Urothelium cell line (cell line): ENCODE results near the gene GLCE.
A peak's percentile ranks its signal among the peaks of the same experiment; 100 is the strongest.

ENCODE experiments used
- DNase-seq: peaks from one replicate; pipeline ENCODE4 v3.0.0; 2011; ENCODE audit warnings: low spot score, mixed read lengths
- FAIRE-seq: peaks from 2 replicates; lab custom pipeline; 2011; peaks lifted over from hg19 to GRCh38; lab: Jason Lieb, UNC

GLCE gene

DNA sequence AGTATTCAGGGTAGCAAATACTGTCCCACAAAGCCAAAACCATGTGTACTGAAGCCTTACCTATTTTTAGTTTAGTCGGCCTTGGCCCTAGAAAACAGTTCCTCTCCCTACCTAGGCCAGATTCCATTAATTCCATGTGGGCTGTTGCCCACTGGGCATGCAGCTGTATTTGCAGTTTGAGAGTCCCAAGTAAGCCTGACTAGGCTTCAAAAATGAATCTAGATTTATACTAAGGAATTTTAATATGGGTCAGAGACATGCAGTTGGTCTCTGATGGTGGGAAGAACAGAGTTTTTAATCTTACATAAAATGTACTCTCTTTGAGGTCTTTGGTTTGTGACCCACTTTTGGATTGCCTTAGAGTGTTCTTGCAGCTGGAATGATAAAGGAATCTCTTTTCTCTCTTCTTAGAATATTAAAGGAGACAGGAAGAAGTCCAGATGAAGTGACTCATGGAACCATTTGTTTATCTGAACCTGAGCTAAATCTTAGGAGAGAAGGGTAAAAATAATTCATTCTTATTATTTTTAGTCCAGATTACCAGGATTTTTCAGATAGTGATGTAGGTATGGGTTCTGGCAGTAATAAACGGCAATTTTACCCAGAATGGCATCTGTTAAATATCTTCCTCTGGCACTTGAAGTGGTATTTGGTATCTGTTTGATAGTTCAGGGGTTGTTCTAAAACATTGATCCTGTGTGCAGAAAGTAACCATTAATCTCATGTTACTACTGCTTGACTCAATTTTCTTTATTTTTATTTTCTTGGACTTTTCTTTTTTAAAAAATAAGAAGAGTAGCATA lies 33.8 kb downstream of the GLCE start:
- FAIRE-seq, result no peak
- no peak for DNase-seq

DNA sequence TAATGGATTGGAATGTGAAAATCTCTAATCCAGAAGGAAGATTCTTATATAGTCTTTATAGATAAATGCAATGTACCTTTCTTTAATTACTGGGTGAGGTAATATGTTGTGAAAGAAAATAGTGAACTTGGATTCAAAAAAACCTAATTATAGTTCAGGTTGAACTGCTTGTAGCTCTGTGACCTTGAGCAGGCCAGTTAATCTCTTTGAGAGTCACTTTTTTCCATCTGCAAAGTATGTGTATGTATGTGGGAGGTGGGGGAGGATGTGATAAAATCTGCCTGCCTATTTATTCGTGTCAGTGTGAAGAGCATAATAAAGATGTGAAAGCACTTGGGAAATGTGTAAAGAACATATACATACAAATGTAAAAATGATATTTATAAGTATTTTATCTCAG lies 34.4 kb downstream of the GLCE start:
- no peak for FAIRE-seq
- DNase-seq, result no peak

DNA sequence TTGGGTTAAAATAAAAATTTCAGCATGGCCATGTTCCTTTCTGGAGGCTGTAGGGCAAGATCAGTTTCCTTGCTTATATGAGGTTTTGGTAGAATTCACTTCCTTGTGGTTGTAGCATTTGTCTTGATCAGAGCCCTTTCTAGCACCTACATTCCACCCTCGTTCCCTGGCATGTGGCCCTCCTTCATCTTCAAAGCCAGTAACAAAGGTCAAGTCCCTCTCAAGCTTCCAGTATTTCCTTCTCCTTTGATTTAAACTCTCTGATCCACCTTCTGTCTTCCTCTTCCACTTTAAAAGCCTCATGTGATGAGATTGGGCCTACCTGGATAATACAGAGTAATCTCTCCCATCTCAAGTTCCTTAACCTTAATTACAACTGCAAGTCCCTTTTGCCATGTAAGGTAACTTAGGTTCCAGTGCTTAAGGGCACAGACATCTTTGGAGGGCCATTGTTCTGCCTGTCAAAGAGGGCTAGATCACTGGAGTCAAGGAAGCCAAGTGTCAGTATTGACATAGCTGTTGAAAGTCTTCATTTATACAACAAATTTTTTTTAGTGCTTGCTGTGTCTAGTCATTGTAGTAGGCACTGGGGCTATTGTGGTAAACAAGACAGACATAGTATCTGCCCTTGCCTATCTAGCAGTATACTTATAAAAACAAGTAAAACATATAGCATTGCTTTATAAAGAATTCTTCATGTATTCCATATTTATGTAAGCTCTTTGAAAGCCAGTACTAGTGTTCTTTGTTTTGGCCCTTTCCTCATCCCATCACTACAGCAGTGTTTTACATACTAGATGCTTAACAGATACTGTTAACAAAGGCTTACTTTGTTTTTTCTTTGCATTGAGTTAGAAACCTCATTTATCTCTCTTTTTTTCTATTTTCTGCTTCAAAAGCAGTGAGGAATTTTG lies 40.7 kb downstream of the GLCE start:
- no peak for DNase-seq
- FAIRE-seq, result no peak

GRCh38 chr15:69206079-69206478 lies 45.6 kb downstream of the GLCE start:
- FAIRE-seq, result no peak
- no peak for DNase-seq

DNA sequence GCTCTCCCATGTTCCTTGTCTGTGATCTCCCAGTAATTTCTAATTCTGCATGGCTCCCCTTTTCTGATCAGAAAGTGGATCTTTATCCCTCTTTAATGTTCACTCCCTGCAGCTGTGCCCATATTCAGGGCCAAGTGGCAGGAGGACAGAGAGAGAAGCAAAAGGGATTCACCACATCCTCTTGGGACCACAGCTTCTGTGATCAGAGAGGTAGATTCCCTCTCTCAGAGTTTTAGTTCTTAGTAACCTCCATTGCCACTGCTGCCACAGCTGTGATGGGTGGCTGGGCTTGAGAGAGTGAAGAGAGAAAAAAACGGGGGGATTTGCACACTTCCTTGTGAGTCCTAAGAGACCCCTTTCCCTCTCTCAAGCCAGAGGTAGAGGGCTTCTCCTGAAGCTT lies 49.2 kb downstream of the GLCE start:
- DNase-seq (no peak), FAIRE-seq (no peak)

GRCh38 chr15:69210574-69210973 lies 50.1 kb downstream of the GLCE start:
- no peak for DNase-seq
- FAIRE-seq, result peak; percentile 35

- FAIRE-seq (no peak), DNase-seq (no peak)
Measured at GRCh38 chr15:69213786-69214185, 53.4 kb downstream of the GLCE start.

- FAIRE-seq (no peak), DNase-seq (no peak)
Measured at GRCh38 chr15:69215314-69216035, 55.0 kb downstream of the GLCE start.

- FAIRE-seq (no peak), DNase-seq (no peak)
Measured at GRCh38 chr15:69217381-69217780, 56.9 kb downstream of the GLCE start.

GRCh38 chr15:69219690-69220089 lies 59.3 kb downstream of the GLCE start:
- FAIRE-seq (no peak), DNase-seq (no peak)

DNA sequence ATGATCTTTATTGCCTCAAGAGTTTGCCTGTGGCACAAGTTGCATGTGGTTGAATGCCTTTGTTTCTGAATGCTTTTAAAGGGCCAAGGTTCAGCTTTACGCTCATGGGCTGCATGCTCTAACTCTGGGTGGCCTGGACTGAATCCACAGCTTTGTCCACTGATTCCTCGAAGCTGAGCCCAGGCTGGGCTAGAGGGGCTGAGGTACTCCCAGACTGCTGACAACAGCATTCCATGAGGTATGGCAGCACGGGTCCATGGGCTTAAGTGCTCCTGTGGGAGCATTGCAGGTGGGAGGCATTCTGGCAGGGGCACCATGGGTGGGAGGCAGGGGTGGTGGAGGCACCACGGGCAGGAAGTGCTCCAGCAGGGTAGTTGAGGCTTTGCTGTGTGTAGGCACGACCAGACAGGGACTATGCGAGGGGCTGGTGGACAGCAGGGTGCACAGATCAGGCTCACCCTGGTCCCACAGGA lies 61.6 kb downstream of the GLCE start:
- FAIRE-seq, result peak; percentile 69

DNA sequence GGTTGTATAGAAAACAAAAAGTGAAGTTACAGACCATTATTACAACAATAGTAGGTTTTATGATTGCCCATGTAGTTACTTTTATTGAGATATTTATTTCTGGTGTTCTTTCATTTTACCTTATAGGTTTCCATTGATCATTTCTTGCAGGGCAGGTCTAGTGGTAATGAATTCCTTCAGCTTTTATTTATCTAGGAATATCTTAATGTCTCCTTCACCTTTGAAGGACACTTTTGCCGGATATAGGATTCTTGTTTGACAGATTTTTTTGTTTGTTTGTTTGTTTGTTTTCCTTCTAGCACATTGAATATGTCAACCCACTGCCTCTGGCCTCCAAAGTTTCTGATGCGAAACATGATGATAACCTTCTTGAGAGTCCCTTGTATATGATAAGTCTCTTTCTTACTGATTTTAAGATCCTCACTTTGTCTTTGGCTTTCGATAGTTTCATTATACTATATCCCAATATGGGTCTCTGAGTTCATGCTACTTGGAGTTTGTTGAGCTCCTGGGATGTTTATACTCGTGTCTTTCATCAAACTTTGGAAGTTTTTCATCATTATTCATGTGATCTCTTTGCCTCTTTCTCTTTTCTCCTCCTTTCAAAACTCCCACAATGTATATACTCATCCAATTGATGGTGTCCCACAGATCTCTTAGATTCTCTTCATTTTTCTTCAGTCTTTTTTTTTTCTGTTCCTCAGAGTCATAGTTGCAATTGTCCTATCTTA lies 62.8 kb downstream of the GLCE start:
- FAIRE-seq (no peak), DNase-seq (no peak)

More for the DNA sequence above, 61.6 kb downstream of the GLCE start:
- no peak for DNase-seq

DNA sequence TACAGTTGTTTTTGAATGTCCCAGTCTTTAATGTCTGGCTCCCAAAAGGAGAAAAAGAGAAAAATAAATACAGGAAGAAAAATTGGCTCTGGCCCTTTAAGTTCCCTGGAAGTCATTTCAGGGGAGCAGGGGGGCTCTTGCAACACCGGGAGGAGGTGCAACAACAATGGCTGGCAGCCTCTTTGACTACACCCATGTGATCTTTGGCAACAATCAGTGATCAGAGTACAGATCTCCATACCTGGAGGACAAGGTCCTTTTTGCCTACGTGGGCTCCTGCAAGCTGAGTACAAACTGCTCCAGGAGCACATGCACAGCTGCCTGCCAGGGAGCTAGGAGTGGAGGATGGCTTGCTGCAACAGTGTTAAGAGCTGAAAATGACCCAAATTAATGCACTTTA lies 63.9 kb downstream of the GLCE start:
- no peak for FAIRE-seq

DNA sequence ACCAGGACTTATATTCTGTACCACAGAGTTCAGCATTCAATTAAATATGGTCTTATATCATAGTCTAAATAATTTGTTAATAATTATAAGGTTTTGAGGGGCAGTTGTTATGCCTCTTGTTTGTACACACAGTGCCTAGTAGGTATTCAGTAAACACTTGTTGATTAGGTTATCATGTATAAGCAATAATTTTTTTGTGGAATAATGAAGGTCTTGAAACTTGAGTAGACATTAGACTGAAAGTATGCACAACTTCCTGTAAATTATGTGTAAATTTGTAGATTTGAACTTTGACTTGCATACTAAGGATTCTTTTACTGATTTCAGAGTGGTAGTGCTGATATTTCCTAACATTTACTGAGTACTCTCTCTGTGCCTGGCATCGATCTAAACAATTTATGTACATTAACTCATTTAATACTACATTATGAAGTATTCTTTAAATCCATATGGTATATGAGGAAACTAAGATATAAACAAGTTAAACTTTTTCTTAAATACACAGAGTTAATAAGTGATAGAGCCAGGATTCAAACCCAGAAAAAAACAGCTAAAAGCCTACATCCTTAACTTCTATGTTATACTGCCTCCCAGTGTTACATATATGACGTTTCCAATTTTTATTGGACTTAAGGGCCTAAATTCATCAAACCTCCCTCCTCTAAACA lies 65.1 kb downstream of the GLCE start:
- DNase-seq (no peak), FAIRE-seq (no peak)

More for the DNA sequence above, 63.9 kb downstream of the GLCE start:
- DNase-seq, result no peak

GRCh38 chr15:69226023-69226355 lies 65.6 kb downstream of the GLCE start:
- DNase-seq (no peak), FAIRE-seq (no peak)

GRCh38 chr15:69232144-69232543 lies 71.7 kb downstream of the GLCE start:
- FAIRE-seq (no peak), DNase-seq (no peak)

GRCh38 chr15:69232765-69233164 lies 72.3 kb downstream of the GLCE start:
- no peak for FAIRE-seq
- DNase-seq, result no peak

DNA sequence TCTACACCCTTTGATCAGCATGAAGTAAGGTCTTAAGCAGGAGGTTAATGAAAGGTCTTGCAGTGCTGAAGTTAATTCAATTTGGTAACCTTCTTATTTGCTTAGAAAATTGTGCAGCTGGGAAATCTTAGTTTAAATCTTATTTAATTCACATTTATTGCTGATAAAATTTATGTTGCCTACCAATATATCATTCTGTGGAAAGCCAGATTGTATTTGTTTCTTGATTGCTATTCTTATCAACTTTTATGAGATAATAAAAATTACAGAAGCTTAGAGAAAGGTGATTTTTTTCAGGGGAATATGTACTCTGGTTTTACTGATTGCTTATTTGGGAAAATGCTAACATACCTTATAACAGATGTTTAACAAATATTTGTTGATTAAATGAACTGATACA lies 74.2 kb downstream of the GLCE start:
- FAIRE-seq (no peak), DNase-seq (no peak)

DNA sequence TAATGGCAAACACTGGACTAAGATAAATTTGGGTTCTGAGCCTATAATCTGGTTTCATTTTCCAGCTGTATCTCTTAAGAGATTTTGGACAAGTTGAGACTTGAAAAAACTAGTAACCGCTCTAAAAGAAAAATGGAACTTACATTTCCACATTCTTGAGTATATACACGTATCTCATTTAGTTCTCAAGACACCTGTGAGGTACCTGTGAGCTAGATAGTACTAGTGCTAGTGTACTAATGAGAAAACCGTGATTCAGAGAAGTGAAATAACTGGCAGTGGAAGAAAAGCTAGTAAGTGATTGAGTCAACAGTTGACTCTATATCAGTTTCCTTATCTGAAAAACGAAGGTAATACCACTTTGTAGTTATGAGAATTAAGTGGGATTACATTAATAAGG lies 76.1 kb downstream of the GLCE start:
- FAIRE-seq (peak; percentile 9), DNase-seq (no peak)

DNA sequence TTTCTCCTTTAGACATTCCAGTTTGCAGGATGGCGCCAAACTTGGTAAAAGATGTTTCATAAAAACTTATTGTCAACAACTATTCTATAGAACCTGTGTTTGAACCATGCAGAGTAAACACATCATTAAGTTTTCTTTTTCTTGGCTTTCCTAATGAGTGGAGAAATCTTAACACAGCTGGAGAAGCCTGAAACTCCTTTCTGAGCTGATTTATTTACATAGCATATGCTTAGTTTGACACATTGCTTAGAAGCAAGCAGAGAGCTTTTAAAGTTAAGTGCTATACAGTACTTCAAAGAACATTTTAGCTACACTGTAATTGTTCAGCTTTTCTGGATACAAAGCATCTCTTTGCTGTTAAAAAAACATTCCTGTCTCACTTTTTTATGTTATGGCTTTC lies 77.3 kb downstream of the GLCE start:
- FAIRE-seq, result no peak
- DNase-seq, result no peak
